Activated T-helper 9 cell treated with anti-CD3 and anti-CD28 coated beads, Interleukin-2, amount 50 U/mL, for 16 hours (primary cell): ENCODE results near the gene ELL2.
"Not testable (repeated sequence)": the region's sequence is repeated elsewhere in the genome, so short reads cannot be mapped to it uniquely, and the experiment has no call there.

Experiments used
- DNase-seq: peaks from one replicate; pipeline ENCODE4 v3.0.0-alpha.2; 2020; ENCODE audit warnings: low read depth

Gene ELL2

DNA sequence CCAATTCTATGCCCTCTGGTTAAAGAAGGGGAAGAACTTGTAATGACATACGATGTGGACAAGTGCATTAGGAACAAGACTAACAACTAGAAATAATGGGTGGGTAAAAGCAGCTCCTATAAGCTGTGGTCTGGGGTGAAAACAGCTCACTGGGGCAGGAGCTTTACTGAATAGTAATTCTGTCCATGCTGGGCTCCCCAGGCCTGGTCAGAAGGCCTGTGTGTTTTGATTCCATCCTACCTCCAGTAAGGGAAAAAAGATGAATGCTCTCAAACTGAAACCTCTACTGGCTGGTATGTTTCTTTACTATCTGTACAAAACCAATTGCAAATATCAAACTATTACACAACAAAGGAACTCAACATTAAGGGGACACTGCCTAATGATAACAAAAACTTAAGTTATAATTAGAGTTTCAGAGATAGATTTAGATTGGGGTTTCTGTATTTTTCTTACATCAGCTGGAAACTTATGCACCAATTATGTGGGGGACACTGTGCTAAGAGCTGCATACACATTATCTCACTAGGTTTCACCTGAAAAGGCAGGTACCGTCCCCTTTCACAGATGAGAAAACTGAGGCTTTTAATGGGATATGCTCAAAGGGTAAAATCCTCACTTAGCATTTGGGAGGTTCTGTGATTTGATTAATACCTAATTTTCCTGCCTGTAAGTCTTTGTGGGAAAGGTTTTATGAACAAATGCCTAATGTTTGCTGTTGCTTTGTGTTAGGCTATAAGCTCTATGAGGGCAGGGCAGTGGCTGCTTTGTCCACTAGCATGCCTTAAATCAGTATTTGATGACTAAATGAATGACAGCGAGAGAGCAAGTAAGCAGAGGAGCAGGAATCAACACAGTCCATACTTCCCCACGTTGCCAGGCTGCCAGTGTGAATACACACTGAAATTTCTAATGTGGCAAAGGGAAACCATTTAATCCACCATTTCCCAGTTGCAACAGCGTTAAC, 53.6 kb downstream of the ELL2 start:
- no peak for DNase-seq

DNA sequence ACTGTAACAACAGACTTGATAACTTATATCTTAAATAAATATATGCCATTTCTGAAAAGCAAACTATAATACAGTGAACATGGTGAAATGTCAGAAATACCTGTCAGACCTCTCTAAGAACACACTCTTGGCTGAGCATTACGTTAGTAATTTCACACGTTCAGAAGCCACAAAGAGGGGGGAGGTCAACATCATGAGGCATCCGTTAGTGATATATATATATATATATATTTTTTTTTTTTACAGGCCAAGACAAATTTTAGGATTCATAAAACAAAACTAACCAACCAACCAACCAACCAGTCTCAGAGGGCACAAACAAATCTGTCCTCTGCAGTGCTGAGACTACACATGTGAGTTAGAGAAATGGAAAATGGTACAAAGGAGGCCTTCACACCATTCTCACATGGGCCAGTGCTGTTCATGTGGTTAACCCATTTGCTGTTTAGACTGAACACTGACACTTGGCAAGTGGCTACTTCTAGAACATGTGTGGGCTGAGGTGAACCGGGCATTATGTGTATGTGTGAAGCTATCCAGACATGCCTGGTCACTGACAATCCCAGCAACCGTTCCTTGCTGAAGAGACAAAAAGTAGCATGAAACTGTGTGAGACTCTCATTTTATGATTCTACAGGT, 54.5 kb downstream of the ELL2 start:
- no peak for DNase-seq

DNA sequence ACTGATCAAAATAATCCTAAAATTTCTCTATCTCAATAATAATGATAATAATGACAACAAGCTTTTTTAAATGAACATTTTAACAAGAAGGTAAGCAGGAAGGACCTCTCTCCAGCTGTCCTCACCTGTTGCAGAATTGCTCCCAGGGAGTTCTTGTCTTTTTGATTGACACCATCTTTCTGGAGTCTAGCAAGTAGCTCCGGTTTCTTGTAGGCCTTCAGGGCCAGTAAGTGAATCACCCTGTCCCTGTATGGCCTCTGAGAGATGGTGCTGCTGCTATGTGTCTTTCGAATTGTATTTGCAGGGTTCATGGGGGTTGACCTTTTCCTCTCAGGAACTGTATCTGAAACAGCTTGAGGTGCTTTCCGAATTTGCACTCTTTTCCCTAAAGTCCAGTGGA, 55.3 kb downstream of the ELL2 start:
- DNase-seq = not testable (repeated sequence)

DNA sequence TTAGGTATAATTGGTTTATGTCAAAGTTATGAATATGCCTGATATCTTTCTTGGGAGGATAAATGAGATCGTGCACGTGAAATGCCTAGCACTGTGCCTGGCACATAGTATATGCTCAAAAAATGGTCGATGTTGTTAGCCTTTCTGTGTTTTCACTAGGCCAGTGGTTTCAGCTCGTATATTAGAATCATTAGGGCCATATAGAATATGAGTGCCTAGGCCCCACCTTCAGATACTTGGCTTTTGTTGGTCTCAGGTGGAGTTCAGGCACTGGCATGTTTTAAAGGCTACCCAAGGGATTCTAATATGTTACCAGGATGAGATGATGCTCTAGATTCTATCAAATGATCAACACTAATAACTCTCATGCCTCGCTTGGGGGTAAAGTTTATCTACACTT, 56.8 kb downstream of the ELL2 start:
- DNase-seq = no peak

DNA sequence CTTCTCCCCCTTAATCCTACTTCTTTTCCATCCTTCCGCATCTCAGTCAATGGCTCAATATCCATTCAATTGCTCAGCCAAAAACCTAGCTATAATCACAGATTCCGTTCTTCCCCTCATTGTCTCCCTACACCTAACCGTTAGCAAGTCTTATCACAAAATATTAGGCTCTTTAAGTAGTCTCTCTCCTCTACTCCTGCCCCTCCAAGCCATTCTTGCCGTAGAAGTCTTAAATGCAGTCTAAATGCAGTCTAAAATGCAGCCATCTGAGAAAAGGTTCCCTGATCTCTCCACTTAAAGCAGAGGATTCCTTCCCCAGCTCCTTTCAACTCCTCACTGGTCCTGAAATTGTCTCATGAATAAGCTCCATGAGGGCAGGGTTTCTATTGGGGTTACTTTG, 57.8 kb downstream of the ELL2 start:
- DNase-seq = no peak

- no peak for DNase-seq
Measured at GRCh38 chr5:95901676-95902627, 59.7 kb downstream of the ELL2 start.

- no peak for DNase-seq
Measured at GRCh38 chr5:95900383-95900958, 61.2 kb downstream of the ELL2 start.

DNA sequence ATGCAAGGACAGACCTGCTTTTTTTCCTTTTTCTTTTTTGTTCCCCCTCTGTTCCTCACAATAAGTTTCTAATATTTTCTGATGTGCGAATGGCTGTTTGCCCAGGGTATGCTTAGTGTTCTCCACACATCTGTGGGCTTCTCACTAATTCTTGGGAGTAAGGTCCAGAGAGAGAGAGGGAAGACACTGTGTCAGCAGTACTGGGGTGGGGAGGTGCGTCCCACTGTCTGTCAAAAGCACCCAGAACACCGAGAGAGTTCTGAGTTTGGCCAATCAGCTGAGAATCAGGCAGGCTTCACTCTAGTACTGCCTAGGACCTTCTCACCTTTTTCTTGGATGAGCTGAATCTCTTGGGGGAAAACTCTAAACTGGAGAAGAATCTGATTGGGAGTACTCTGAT, 61.8 kb downstream of the ELL2 start:
- DNase-seq = no peak

GRCh38 chr5:95899006-95899405, 62.6 kb downstream of the ELL2 start:
- no peak for DNase-seq

DNA sequence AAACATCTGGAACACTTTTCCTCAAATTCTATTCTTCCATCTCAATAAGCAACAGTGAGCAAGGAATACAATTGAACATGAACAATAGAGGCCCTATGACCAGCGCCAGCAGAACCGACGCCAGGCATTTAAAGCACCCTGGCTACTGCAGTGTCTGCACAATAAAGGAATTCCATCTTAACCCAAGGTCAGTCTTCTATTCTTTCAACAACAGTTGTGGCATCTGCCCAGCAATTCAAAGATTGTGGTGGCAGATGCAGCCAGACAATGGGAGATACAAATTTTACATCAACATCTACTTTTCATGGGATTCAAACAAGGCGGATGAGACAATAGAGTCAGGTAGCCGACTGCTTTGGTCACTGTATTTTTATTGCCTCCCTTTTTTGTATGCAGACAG, 65.9 kb downstream of the ELL2 start:
- DNase-seq = no peak

GRCh38 chr5:95895251-95895650, 66.4 kb downstream of the ELL2 start:
- no peak for DNase-seq

- no peak for DNase-seq
Measured at GRCh38 chr5:95892784-95893354, 68.8 kb downstream of the ELL2 start.

- no peak for DNase-seq
Measured at GRCh38 chr5:95891499-95891898, 70.2 kb downstream of the ELL2 start.

DNA sequence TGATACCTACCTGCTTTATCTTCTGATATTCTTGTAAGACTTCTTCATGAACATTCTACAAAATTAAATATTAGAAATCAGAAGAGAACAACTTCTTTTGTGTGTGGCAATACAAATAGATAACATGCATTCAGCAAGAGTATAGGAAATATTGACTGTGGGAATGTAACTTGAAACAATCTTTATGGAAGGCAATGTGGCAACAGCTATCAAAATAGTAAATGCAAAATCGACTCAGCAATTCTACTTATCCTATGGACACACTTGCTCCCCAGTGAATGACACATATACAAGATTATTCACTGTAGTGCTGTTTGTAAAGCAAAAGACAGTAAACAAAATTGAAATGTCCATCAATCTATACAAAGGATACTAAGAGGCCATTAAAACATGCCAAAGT, 72.6 kb downstream of the ELL2 start:
- DNase-seq = no peak

DNA sequence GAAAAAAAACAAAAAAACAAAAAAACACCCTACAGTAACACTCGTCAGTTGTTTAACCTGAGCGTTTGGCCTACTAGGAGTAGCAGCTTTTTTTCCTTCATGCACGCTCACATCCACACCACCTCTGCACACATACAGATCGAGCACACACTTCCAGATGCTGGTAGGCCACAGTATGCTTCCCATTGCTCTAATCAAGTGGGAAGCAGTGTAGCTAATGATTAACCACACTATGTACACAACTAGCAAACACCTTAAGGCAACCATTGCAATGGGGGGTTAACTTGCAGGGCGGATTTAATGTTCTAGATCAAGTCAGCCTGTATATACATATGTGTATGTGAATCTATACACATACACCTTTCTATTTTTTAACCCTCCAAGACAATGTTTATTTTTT, 73.7 kb downstream of the ELL2 start:
- no peak for DNase-seq

GRCh38 chr5:95886340-95887044, 75.2 kb downstream of the ELL2 start:
- no peak for DNase-seq

GRCh38 chr5:95884511-95884910, 77.1 kb downstream of the ELL2 start:
- no peak for DNase-seq

DNA sequence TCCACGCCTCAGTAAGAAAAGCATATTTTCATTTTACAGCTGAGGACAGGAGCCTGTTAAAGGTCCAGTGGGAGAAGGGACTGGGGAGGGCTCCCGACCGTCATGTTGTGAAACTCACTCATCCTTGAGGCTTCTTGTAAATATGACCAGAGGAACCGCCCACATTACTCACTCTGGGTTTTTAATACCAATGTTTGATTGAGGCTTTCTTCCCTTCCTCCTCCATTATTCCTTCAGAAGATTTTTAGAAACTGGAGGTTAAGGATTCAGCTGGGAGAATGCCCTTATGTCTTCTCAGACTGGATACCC, 77.7 kb downstream of the ELL2 start:
- no peak for DNase-seq

DNA sequence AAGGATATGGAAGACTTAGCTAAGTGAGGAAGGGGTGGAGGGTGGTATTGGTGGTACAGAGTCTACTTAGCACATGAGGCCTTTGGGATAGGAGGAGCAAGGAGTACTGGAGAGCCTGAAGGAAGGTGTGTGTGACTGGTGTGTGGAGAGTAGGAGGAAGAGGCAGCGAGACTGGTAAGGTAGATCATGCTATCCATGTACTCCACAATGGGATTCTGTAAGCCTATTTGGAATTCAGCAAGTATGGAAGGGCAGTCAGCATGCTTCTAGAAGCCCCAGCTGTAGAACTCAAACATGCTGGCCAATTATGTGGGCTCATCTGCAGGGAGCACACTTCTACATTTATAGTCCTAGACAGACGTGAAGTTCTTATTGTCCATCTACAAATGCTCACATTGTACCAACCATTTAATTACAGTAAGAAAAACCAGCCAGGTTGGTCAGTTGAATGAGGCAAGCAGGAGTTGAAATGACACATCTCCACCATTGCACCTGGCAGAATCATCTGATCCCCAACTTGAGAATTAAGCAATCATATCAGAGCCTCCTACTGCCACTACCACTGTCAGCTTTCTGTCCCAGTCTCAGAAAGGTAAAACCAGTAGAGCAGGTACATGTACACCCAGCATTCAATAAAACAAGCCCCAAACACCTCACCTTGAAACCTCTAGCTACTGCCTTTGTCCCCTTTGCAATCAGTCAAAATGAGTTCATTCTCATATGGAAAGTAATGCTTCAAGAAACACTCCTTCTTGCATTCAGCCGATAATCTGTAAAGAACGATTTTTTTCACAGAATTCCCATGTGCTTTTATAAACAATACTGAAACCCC, 78.2 kb downstream of the ELL2 start:
- DNase-seq = no peak

- DNase-seq = no peak
Measured at GRCh38 chr5:95881833-95882232, 79.8 kb downstream of the ELL2 start.
